Prostate gland (tissue), 1 donor: ENCODE data around the gene MYO1D.

Experiments used
- POLR2A ChIP-seq: fragments of 450-650 bp; IDR thresholded peaks from one replicate; pipeline ENCODE4 v1.6.1; 2016; ENCODE audit warnings: antibody characterized with exemption, mild to moderate bottlenecking
- POLR2AphosphoS5 ChIP-seq: sonication (generic); formaldehyde crosslinking; IDR thresholded peaks from one replicate; pipeline ENCODE4 v1.6.1; 2017; ENCODE audit warnings: antibody characterized with exemption

DNA sequence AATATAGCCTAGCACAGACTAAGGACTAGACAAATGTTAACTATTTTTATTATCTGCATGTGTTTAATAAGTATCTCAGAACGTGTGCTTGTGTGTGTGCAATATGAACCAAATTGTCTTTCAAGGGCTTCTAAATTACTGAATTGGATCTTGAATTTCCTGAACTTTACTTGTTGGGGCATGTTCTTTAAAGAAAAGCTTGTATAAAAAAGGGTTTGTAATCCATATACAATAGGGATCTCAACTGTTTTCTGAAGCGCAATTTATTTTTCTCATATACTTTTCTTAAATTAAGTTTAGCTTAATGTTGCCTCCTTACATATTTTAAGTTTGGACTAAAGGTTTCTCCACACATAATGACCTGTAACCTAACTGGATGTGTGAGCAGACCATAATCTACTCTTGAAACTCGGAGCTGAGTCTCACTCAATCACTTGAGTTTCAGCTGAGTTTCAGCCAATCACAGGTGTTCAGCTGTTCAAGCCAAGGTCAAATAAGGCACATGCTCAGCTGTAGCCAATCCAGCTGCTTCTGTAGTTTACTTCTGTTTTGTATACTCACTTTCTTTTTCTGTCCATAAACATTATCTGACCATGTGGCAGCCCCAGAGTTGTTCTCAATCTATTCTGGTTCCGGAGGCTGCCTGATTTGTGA, 317.8 kb downstream of the MYO1D start:
- TF ChIP-seq POLR2AphosphoS5 (no peak), POLR2A (no peak)
